Psoas muscle (tissue), 8 donors: ENCODE results near the gene C1orf116. TPM values are rescaled to one million over a fixed set of nuclear protein-coding genes. Genes with fewer than 3 reads are reported as not detected.

ENCODE experiments used
- ATAC-seq, 4 donors: fragments of 200-7000 bp; cut with Tn5 transposase; one replicate each; pipeline ENCODE4 v1.9.1; 2020; ENCODE audit warnings: moderate library complexity in 3 of 4, mild to moderate bottlenecking in 2 of 4
- DNase-seq, 2 donors: peaks; one replicate each; pipeline ENCODE4 v3.0.0-alpha.2; 2020
- H3K27ac ChIP-seq: fragments of 200-600 bp; one replicate; pipeline ENCODE4 v1.8.0; 2022
- H3K27me3 ChIP-seq, 3 donors: fragments of 200-600 bp in 1 of 3; one replicate each; pipeline versions ENCODE4 v1.6.1 to v1.8.0; 2013 to 2022; ENCODE audit warnings: low read length in 2 of 3, mild to moderate bottlenecking in 2 of 3, moderate library complexity in 1 of 3; ENCODE audit not compliant: insufficient read depth in 3 of 3
- H3K36me3 ChIP-seq, 2 donors: fragments of 200-600 bp in 1 of 2; one replicate each; pipeline versions ENCODE4 v1.6.1 to v1.8.0; 2013 to 2022; ENCODE audit warnings: low read depth in 1 of 2, mild to moderate bottlenecking in 1 of 2, moderate library complexity in 1 of 2; ENCODE audit not compliant: insufficient read depth in 1 of 2
- H3K4me1 ChIP-seq: fragments of 200-600 bp; one replicate; pipeline ENCODE4 v1.8.0; 2022
- H3K4me3 ChIP-seq: fragments of 200-600 bp; one replicate; pipeline ENCODE4 v1.8.0; 2022; ENCODE audit warnings: mild to moderate bottlenecking
- H3K9me3 ChIP-seq: fragments of 200-600 bp; one replicate; pipeline ENCODE4 v1.8.0; 2022
- CTCF ChIP-seq: fragments of 200-600 bp; IDR thresholded peaks from one replicate; pipeline ENCODE4 v1.8.0; 2022; ENCODE audit warnings: antibody characterized with exemption
- WGBS, 3 donors: extraction: QIAGEN DNeasy Blood & Tissue Kit; methylation state at CpG; one replicate each; pipeline versions ENCODE4 v1.1.6 to v1.1.7; 2013; 5-methylcytosine and 5-hydroxymethylcytosine counted together
- intact Hi-C, 2 donors: fragments of 100-400 bp; cut with DNase I; formaldehyde crosslinking; loops; one replicate each; pipeline versions ENCODE4 v1.11.0 to v1.14.2; 2022
- polyA plus RNA-seq, 3 donors: library from polyadenylated mRNA; stranded (reverse); fragments of 200-250 nt; gene quantifications; one replicate each; pipeline ENCODE4 v1.2.3, GENCODE V29; 2013
- total RNA-seq, 4 donors: library from RNA; stranded (reverse); fragmentation: NEBNext Ultra II Directional in 2 of 4; extraction: Animal tissue kit (Norgen Biotek cat#: 25700) in 2 of 4; gene quantifications; one replicate each; pipeline versions ENCODE4 v1.2.1 to v1.2.4, GENCODE V29; 2021 to 2023
- donor health status: healthy with polysubstance abuse.
- donor health status: DM: no; HTN: no; CAD: no; lungs with moderate emphysema.
- donor health status: Bipolar disorder and iron deficiency.
- donor health status: healthy.
- donor health status: DM: yes; HTN: yes; CAD: no.
- donor health status: DM: no; HTN: no; CAD: no.
- donor health status: DM: no; HTN: no; CAD: no.
- donor health status: DM: yes; HTN: yes; CAD: no.

The C1orf116 gene
- total and polyA plus RNA-seq, 7 donors, result 0.12 to 1.4 (median 0.35) TPM

- WGBS, 3 donors, result 37 to 54% (median 50%) methylated on average over 2 of the region's 2 CpGs
- Histone ChIP-seq H3K36me3 (no peaks in the 10 kb centered on the region), H3K4me1 (peaks cover 17% of the 10 kb centered on the region), H3K27me3 (no peaks in the 10 kb centered on the region), H3K27ac (peak overlapping the region; percentile 84), H3K9me3 (no peaks in the 10 kb centered on the region), H3K4me3 (peak overlapping the region; percentile 94)
- ATAC-seq, result no peak
- intact Hi-C loops, result no loop called here
- DNase-seq, result no peak
- TF ChIP-seq CTCF, result no peak
Measured at GRCh38 chr1:207054491-207054890, 21.9 kb upstream of the C1orf116 start.

- Histone ChIP-seq H3K27me3 (no peaks in the 10 kb centered on the region), H3K36me3 (peaks cover 2 to 13% of the 10 kb centered on the region in 2 donors), H3K9me3 (no peaks in the 10 kb centered on the region), H3K4me3 (peak within 1 kb of the TSS; percentile 94), H3K4me1 (peaks cover 20% of the 10 kb centered on the region), H3K27ac (peak within 1 kb of the TSS; percentile 84)
- peak; percentile 81 to 85 (median 85) for ATAC-seq
- no peak for TF ChIP-seq CTCF
- 2 to 3% (median 3%) methylated on average over 55 to 56 of the region's 56 CpGs for WGBS, 3 donors
- DNase-seq, result peak; percentile 96 to 97
- intact Hi-C loops, result no loop called here
Measured at GRCh38 chr1:207052911-207053769, 20.6 kb upstream of the C1orf116 start, which contains the start of gene PFKFB2. Gene PFKFB2, plus strand, starts transcription at chr1:207053275. Its CDS starts 1,443 bp downstream, at chr1:207054718.

- Histone ChIP-seq H3K36me3 (peaks cover 2 to 16% of the 10 kb centered on the region in 2 donors), H3K4me1 (peaks cover 31% of the 10 kb centered on the region), H3K27me3 (no peaks in the 10 kb centered on the region), H3K9me3 (no peaks in the 10 kb centered on the region), H3K4me3 (peak within 1 kb of the TSS; percentile 94), H3K27ac (peak within 1 kb of the TSS; percentile 84)
- WGBS, 3 donors, result 50 to 64% (median 54%) methylated on average over 15 of the region's 15 CpGs
- intact Hi-C loops, result no loop called here
- ATAC-seq (no peak), DNase-seq (no peak)
- no peak for TF ChIP-seq CTCF
Measured at GRCh38 chr1:207051191-207051943, 18.8 kb upstream of the C1orf116 start, which contains the start of gene YOD1. Gene YOD1, minus strand, starts transcription at chr1:207051208. Its CDS starts 178 bp downstream, at chr1:207051030.

GRCh38 chr1:207050480-207051190, 18.1 kb upstream of the C1orf116 start:
- Histone ChIP-seq H3K9me3 (no peaks in the 10 kb centered on the region), H3K27ac (peak overlapping the region; percentile 84), H3K4me1 (peaks cover 39% of the 10 kb centered on the region), H3K36me3 (peaks cover 2 to 16% of the 10 kb centered on the region in 2 donors), H3K4me3 (peak overlapping the region; percentile 94), H3K27me3 (no peaks in the 10 kb centered on the region)
- intact Hi-C loops, result no loop called here
- no peak for TF ChIP-seq CTCF
- DNase-seq (peak; percentile 90 to 95), ATAC-seq (peak; percentile 46 to 78 (median 62))
- WGBS, 3 donors, result 0 to 3% (median 0%) methylated on average over 47 of the region's 47 CpGs
